ENCODE data around the gene ADAM10. TPM values are rescaled to one million over a fixed set of nuclear protein-coding genes. Genes with fewer than 3 reads are reported as not detected.

ADAM10 gene
- polyA plus RNA-seq, 3 donors, result 66.0 to 269 (median 149) TPM

DNA sequence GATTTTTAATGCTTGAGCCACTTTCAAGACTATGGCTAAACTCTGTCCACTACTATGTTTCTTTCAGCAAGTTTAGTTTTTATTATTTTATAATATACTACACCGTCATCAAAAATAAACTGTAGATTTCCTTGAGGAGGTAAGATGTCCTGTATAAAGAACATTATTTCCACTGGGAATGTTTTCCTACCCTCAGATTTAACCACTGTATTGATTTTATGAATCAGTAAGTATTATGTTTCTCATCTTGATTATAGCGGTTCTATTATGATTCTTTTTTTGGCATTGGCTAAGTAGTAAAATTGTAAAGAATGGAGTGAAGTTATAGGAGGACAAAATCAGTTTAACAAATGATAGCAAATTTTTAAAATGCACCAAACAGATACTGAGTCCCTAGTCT lies 44.4 kb downstream of the ADAM10 start:
- no peak overlapping the region for H3K4me3 ChIP-seq (replicated peaks in 1 of 3; ENCODE audit: low read depth in 2 of 3, low read length in 3 of 3)
- H3K27me3 ChIP-seq (ENCODE audit: control insufficient read depth in 2 of 2, insufficient read depth in 2 of 2, low read length in 2 of 2), result no peaks in the 10 kb centered on the region
- peaks cover 7 to 12% of the 10 kb centered on the region in 2 donors for H3K4me1 ChIP-seq (ENCODE audit: control insufficient read depth in 1 of 2, insufficient read depth in 2 of 2, low read length in 2 of 2)
- Mint-ChIP-seq H3K36me3 (peaks cover 43 to 58% of the 10 kb centered on the region in 2 donors), H3K4me1 (peaks cover 17% of the 10 kb centered on the region), H3K4me3 (no peak overlapping the region), H3K27me3 (ENCODE audit: low read depth in 3 of 3) (no peaks in the 10 kb centered on the region), H3K9me3 (peaks cover 4 to 11% (median 5%) of the 10 kb centered on the region in 7 donors), H3K27ac (no peak overlapping the region)
- WGBS (ENCODE audit: insufficient coverage), result no CpG with 5 or more reads among the region's 2 CpGs
- DNase-seq, result no peak
- H3K9ac ChIP-seq (ENCODE audit: insufficient read depth, low read length, poor library complexity, severe bottlenecking), result no peak overlapping the region
- TF ChIP-seq CTCF (IDR thresholded peaks at IDR 0.05), result no peak
- H2AFZ ChIP-seq (ENCODE audit: insufficient read depth, low read depth, low read length, poor library complexity, severe bottlenecking), result no peak overlapping the region
- intact Hi-C loops (cut with micrococcal nuclease), result no loop called here
- no peak overlapping the region for H3K27ac ChIP-seq (ENCODE audit: low read depth in 1 of 2, low read length in 2 of 2)
- H3K4me2 ChIP-seq (replicated peaks; ENCODE audit: extremely low read depth, low read length, poor library complexity, severe bottlenecking), result no peak overlapping the region
- H3K9me3 ChIP-seq (replicated peaks in 1 of 2; ENCODE audit: control insufficient read depth in 1 of 2, insufficient read depth in 1 of 2, low read length in 2 of 2), result peaks cover 0 to 6% of the 10 kb centered on the region in 2 donors
- peaks cover 100% of the 10 kb centered on the region for H4K20me1 ChIP-seq (ENCODE audit: insufficient read depth, low read length)
- H3K79me2 ChIP-seq (ENCODE audit: insufficient read depth, low read length), result peaks cover 99% of the 10 kb centered on the region
- H3K36me3 ChIP-seq (replicated peaks in 1 of 2; ENCODE audit: control insufficient read depth in 1 of 2, insufficient read depth in 2 of 2, low read length in 2 of 2), result peaks cover 3 to 40% of the 10 kb centered on the region in 2 donors

GRCh38 chr15:58704155-58704865 lies 45.2 kb downstream of the ADAM10 start:
- peaks cover 100% of the 10 kb centered on the region for H4K20me1 ChIP-seq (ENCODE audit: insufficient read depth, low read length)
- H3K79me2 ChIP-seq (ENCODE audit: insufficient read depth, low read length), result peaks cover 99% of the 10 kb centered on the region
- H3K9ac ChIP-seq (ENCODE audit: insufficient read depth, low read length, poor library complexity, severe bottlenecking), result no peak overlapping the region
- no peak overlapping the region for H3K4me3 ChIP-seq (replicated peaks in 1 of 3; ENCODE audit: low read depth in 2 of 3, low read length in 3 of 3)
- WGBS (ENCODE audit: insufficient coverage), result 100% methylated on average over 1 of the region's 4 CpGs
- H3K4me1 Mint-ChIP-seq, result peaks cover 25% of the 10 kb centered on the region
- H3K27me3 ChIP-seq (ENCODE audit: control insufficient read depth in 2 of 2, insufficient read depth in 2 of 2, low read length in 2 of 2), result no peaks in the 10 kb centered on the region
- peaks cover 0 to 9% of the 10 kb centered on the region in 2 donors for H3K9me3 ChIP-seq (replicated peaks in 1 of 2; ENCODE audit: control insufficient read depth in 1 of 2, insufficient read depth in 1 of 2, low read length in 2 of 2)
- no peaks in the 10 kb centered on the region for H3K27me3 Mint-ChIP-seq (ENCODE audit: low read depth in 3 of 3)
- peaks cover 7 to 12% of the 10 kb centered on the region in 2 donors for H3K4me1 ChIP-seq (ENCODE audit: control insufficient read depth in 1 of 2, insufficient read depth in 2 of 2, low read length in 2 of 2)
- no peak for DNase-seq
- H3K36me3 ChIP-seq (replicated peaks in 1 of 2; ENCODE audit: control insufficient read depth in 1 of 2, insufficient read depth in 2 of 2, low read length in 2 of 2), result peaks cover 3 to 36% of the 10 kb centered on the region in 2 donors
- TF ChIP-seq CTCF (IDR thresholded peaks at IDR 0.05), result no peak
- H2AFZ ChIP-seq (ENCODE audit: insufficient read depth, low read depth, low read length, poor library complexity, severe bottlenecking), result no peak overlapping the region
- intact Hi-C loops (cut with micrococcal nuclease), result no loop called here
- peaks cover 4 to 14% (median 6%) of the 10 kb centered on the region in 7 donors for H3K9me3 Mint-ChIP-seq
- H3K4me3 Mint-ChIP-seq, result no peak overlapping the region
- H3K27ac Mint-ChIP-seq, result peak overlapping the region in 5 of 7 donors; percentile 13 to 80 (median 50)
- H3K36me3 Mint-ChIP-seq, result peaks cover 45 to 60% of the 10 kb centered on the region in 2 donors
- H3K27ac ChIP-seq (ENCODE audit: low read depth in 1 of 2, low read length in 2 of 2), result peak overlapping the region in 1 of 2 donors; percentile 59
- no peak overlapping the region for H3K4me2 ChIP-seq (replicated peaks; ENCODE audit: extremely low read depth, low read length, poor library complexity, severe bottlenecking)
